Germinal center (tissue), 1 donor: ENCODE data around the gene DAP.
"Not testable (repeated sequence)": the region's sequence is repeated elsewhere in the genome, so short reads cannot be mapped to it uniquely, and the experiment has no call there.

Experiments used
- DNase-seq: peaks from one replicate; pipeline ENCODE4 v3.0.0; 2012; ENCODE audit warnings: mixed read lengths, low spot score

Gene DAP

GRCh38 chr5:10631316-10631996 lies 129.6 kb downstream of the DAP start:
- no peak for DNase-seq

GRCh38 chr5:10630744-10631143 lies 130.3 kb downstream of the DAP start:
- not testable (repeated sequence) for DNase-seq

- no peak for DNase-seq
These were observed 130.9 kb downstream of the DAP start for GRCh38 chr5:10630126-10630525.

- DNase-seq, result no peak
These were observed 131.4 kb downstream of the DAP start for GRCh38 chr5:10629682-10630081.
